Measurements from ENCODE around the gene PDCD1.
"Not testable (repeated sequence)": the region's sequence is repeated elsewhere in the genome, so short reads cannot be mapped to it uniquely, and the experiment has no call there.

PDCD1 gene
- 13.7 to 127 reads per million in 2 experiments for total RNA-seq

GRCh38 chr2:241858206-241859016, at the start of gene PDCD1:
Gene PDCD1, minus strand, starts transcription at chr2:241858894. Its CDS starts 56 bp downstream, at chr2:241858838.
- DNase-seq (ENCODE audit: low read depth), result no peak

GRCh38 chr2:241907831-241908230, 49.1 kb upstream of the PDCD1 start:
- DNase-seq (ENCODE audit: low read depth), result not testable (repeated sequence)

GRCh38 chr2:241906826-241907570, 48.3 kb upstream of the PDCD1 start:
- DNase-seq (ENCODE audit: low read depth), result no peak

- not testable (repeated sequence) for DNase-seq (ENCODE audit: low read depth)
Measured at GRCh38 chr2:241906378-241906770, 47.7 kb upstream of the PDCD1 start.

- DNase-seq (ENCODE audit: low read depth), result no peak
Measured at GRCh38 chr2:241905716-241906377, 47.2 kb upstream of the PDCD1 start.

GRCh38 chr2:241904791-241905710, 46.4 kb upstream of the PDCD1 start:
- no peak for DNase-seq (ENCODE audit: low read depth)

- DNase-seq (ENCODE audit: low read depth), result no peak
Measured at GRCh38 chr2:241904011-241904718, 45.5 kb upstream of the PDCD1 start.

GRCh38 chr2:241903121-241904010, 44.7 kb upstream of the PDCD1 start:
- DNase-seq (ENCODE audit: low read depth), result no peak

- DNase-seq (ENCODE audit: low read depth), result no peak
Measured at GRCh38 chr2:241902357-241902991, 43.8 kb upstream of the PDCD1 start.

GRCh38 chr2:241901500-241902351, 43.0 kb upstream of the PDCD1 start:
- DNase-seq (ENCODE audit: low read depth), result no peak

- DNase-seq (ENCODE audit: low read depth), result no peak
Measured at GRCh38 chr2:241901018-241901380, 42.3 kb upstream of the PDCD1 start.

GRCh38 chr2:241900251-241901017, 41.7 kb upstream of the PDCD1 start:
- no peak for DNase-seq (ENCODE audit: low read depth)

- DNase-seq (ENCODE audit: low read depth), result no peak
Measured at GRCh38 chr2:241898463-241899270, 40.0 kb upstream of the PDCD1 start.

- no peak for DNase-seq (ENCODE audit: low read depth)
Measured at GRCh38 chr2:241897231-241897916, 38.7 kb upstream of the PDCD1 start.

GRCh38 chr2:241896746-241897201, 38.1 kb upstream of the PDCD1 start:
- DNase-seq (ENCODE audit: low read depth), result no peak

All from T follicular helper cell (primary cell).